ENCODE measurements around the gene PLEKHH1. TPM values are rescaled to one million over a fixed set of nuclear protein-coding genes. Genes with fewer than 3 reads are reported as not detected.

Gene PLEKHH1
- total and polyA plus RNA-seq, 7 donors = 1.1 to 4.5 (median 2.5) TPM

- intact Hi-C loops (cut with DNase I) = loop anchor here in 1 of 2 donors (5.0 kb wide), 1 partner anchor 177 kb away; the partner anchor contains the start of gene RDH12
- TF ChIP-seq CTCF (IDR thresholded peaks at IDR 0.05) = no peak
- no peak overlapping the region for H3K4me3 ChIP-seq
- no peaks in the 10 kb centered on the region for H3K36me3 ChIP-seq (ENCODE audit: insufficient read depth in 1 of 2, low read depth in 1 of 2)
- no peaks in the 10 kb centered on the region for H3K4me1 ChIP-seq
- 87 to 92% (median 87%) methylated on average over 4 of the region's 4 CpGs for WGBS, 3 donors
- H3K27me3 ChIP-seq (ENCODE audit: insufficient read depth in 3 of 3, low read length in 2 of 3) = peaks cover 0 to 6% (median 1%) of the 10 kb centered on the region in 3 donors
- H3K9me3 ChIP-seq = no peaks in the 10 kb centered on the region
- H3K27ac ChIP-seq = no peak overlapping the region
- DNase-seq = no peak
- no peak for ATAC-seq
These were observed 7.7 kb upstream of the PLEKHH1 start for GRCh38 chr14:67525389-67525788.

- no peaks in the 10 kb centered on the region for H3K4me1 ChIP-seq
- peaks cover 0 to 6% (median 1%) of the 10 kb centered on the region in 3 donors for H3K27me3 ChIP-seq (ENCODE audit: insufficient read depth in 3 of 3, low read length in 2 of 3)
- ATAC-seq (no peak), DNase-seq (no peak)
- 53 to 58% (median 57%) methylated on average over 6 of the region's 6 CpGs for WGBS, 3 donors
- H3K36me3 ChIP-seq (ENCODE audit: insufficient read depth in 1 of 2, low read depth in 1 of 2) = no peaks in the 10 kb centered on the region
- no peak overlapping the region for H3K27ac ChIP-seq
- H3K4me3 ChIP-seq = no peak overlapping the region
- intact Hi-C loops (cut with DNase I) = loop anchor here (1.0 to 5.0 kb wide), 3 partner anchors 45 to 176 kb away; partner anchors contain the start of gene RDH12 (in 1 of the 2)
- H3K9me3 ChIP-seq = no peaks in the 10 kb centered on the region
- TF ChIP-seq CTCF (IDR thresholded peaks at IDR 0.05) = no peak
These were observed 6.9 kb upstream of the PLEKHH1 start for GRCh38 chr14:67526181-67526580.

- H3K27ac ChIP-seq = no peak overlapping the region
- peak; percentile 71 for TF ChIP-seq CTCF (IDR thresholded peaks at IDR 0.05)
- no peaks in the 10 kb centered on the region for H3K36me3 ChIP-seq (ENCODE audit: insufficient read depth in 1 of 2, low read depth in 1 of 2)
- intact Hi-C loops (cut with DNase I) = loop anchor here (1.0 to 5.0 kb wide), 3 partner anchors 44 to 175 kb away; partner anchors contain the start of gene RDH12 (in 1 of the 2)
- no peaks in the 10 kb centered on the region for H3K9me3 ChIP-seq
- DNase-seq = peak in 1 of 2 donors; percentile 55
- no peaks in the 10 kb centered on the region for H3K4me1 ChIP-seq
- H3K4me3 ChIP-seq = no peak overlapping the region
- peak; percentile 82 to 95 (median 88) for ATAC-seq
- WGBS, 3 donors = 80 to 82% (median 81%) methylated on average over 8 of the region's 8 CpGs
- H3K27me3 ChIP-seq (ENCODE audit: insufficient read depth in 3 of 3, low read length in 2 of 3) = peaks cover 0 to 6% (median 0%) of the 10 kb centered on the region in 3 donors
These were observed 6.2 kb upstream of the PLEKHH1 start for GRCh38 chr14:67526676-67527459.

- H3K27ac ChIP-seq = no peak overlapping the region
- 87 to 88% (median 88%) methylated on average over 5 of the region's 5 CpGs for WGBS, 3 donors
- DNase-seq (no peak), ATAC-seq (no peak)
- H3K27me3 ChIP-seq (ENCODE audit: insufficient read depth in 3 of 3, low read length in 2 of 3) = peaks cover 0 to 6% (median 0%) of the 10 kb centered on the region in 3 donors
- H3K4me1 ChIP-seq = no peaks in the 10 kb centered on the region
- intact Hi-C loops (cut with DNase I) = loop anchor here in 1 of 2 donors (5.0 kb wide), 1 partner anchor 175 kb away; the partner anchor contains the start of gene RDH12
- no peak for TF ChIP-seq CTCF (IDR thresholded peaks at IDR 0.05)
- no peak overlapping the region for H3K4me3 ChIP-seq
- no peaks in the 10 kb centered on the region for H3K9me3 ChIP-seq
- no peaks in the 10 kb centered on the region for H3K36me3 ChIP-seq (ENCODE audit: insufficient read depth in 1 of 2, low read depth in 1 of 2)
These were observed 5.3 kb upstream of the PLEKHH1 start for GRCh38 chr14:67527756-67528155.
